HG02943 (cell line): ENCODE results near the gene ASZ1.
"Not testable (repeated sequence)": the region's sequence is repeated elsewhere in the genome, so short reads cannot be mapped to it uniquely, and the experiment has no call there.

Source experiments
- ATAC-seq: cut with Tn5 transposase; IDR thresholded peaks from one replicate; pipeline ENCODE4 v1.9.1; 2021; ENCODE audit warnings: mild to moderate bottlenecking, low read depth, moderate library complexity; ENCODE audit not compliant: unreplicated experiment

Gene ASZ1, protein sequence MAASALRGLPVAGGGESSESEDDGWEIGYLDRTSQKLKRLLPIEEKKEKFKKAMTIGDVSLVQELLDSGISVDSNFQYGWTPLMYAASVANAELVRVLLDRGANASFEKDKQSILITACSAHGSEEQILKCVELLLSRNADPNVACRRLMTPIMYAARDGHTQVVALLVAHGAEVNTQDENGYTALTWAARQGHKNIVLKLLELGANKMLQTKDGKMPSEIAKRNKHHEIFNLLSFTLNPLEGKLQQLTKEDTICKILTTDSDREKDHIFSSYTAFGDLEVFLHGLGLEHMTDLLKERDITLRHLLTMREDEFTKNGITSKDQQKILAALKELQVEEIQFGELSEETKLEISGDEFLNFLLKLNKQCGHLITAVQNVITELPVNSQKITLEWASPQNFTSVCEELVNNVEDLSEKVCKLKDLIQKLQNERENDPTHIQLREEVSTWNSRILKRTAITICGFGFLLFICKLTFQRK

DNA sequence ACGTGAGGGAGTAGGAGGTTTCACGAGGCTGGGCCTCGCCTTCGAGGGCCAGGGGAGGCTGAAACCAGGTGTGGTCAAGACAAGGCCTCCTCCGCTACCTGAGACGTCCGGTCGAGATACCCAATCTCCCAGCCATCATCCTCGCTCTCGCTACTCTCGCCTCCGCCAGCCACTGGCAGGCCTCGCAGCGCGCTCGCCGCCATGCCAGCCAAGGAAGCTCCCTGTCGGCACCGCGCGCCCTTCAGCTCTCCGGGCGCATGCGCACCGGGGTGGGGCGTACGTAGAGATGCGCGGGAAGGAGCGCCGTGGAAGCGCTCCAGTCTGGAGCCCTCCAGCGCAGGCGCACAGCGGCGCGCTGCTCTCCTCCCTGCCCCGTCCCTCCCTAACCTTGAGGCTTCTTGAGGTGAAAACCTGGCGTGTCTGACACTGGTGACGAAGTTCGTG lies at the start of gene ASZ1:
Gene ASZ1 (minus strand): TSS at position 236 of the 444 bp plus-strand sequence. CDS start 33 bp downstream, at position 203.
- no peak for ATAC-seq

DNA sequence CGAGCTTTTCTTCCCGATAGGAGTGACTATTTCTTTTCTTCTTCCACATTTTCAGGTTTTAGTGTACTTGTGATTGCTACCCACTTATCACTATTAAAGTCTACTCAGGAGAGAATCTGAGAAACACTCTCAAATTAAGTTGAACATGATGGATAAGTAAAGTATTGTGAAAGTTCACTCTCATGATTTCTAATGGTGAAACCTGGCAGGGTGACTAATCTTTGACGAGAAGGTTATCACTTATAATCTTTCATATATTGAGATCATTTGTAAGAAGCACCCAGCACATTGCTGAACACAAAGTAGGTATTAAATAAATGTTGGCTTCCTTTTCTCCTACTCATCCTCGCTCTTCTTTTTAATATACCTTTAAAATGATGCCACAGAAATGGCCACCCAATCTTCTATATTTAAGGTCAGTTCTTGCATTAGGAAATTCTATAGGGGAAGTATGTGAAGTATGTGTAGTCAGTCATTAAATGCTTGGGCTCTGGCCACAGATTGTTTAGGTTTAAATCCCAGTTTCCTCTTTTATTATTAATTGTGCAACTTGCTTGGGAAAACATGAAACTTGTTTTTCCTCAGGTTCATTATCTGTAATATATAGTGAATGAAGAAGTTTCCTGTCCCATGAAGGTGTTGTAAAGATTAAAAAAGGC lies 49.4 kb upstream of the ASZ1 start:
- ATAC-seq, result no peak

DNA sequence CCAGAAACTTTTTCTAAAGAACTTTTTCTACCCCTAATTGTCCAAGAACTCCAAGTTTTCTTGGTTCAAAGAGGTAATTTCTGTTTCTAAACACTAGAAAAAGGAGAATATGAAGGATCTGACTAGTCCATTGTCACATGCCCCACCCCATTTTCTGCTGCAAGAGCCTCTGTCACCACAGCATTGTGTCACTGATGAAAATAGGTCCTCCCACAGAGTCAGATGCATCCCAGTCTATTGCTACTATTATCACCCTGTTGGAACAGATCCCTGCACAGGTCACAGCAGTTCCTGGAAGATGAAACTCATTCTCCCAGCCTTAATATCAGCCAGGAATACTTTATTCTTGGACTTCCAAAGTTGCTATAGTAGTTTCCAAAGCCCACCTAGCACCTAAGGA lies 45.0 kb upstream of the ASZ1 start:
- ATAC-seq, result no peak

DNA sequence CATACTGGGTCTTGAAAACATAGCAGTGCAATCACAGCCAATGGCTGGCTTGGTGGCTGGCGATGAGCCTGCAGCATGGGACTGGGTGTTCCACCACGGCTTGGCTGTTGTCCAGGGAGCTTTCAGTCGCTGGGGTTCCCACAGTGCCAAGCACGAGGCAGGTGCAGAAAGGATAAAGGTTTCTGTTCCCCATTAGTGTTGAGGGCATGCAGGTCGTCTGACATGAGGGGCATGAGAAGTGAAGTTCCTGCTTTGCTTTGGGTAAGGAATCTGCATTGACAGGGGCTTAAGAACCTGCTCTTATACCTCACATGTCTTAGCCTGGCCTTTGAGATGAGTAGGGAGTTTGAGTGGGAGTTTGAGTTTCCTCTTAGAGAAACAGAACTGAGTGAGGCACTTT lies 43.5 kb upstream of the ASZ1 start:
- no peak for ATAC-seq

DNA sequence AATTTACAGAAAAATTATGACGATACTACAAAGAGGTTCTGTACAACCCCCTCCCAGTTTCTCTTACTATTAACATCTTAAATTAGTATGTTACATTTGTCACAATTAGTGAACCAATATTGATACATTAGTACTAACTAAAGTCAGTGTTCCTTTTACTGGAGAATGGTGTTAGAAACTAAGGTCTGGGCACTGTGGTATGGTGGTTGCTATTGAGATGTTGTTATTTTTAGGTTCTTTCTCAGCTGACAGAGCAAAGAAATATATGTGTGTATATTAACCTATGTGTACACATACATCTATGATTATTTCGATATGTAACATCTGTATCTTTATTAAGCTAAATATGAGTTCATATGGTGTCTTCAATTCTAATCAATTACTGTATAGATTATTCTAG lies 40.9 kb upstream of the ASZ1 start:
- no peak for ATAC-seq

DNA sequence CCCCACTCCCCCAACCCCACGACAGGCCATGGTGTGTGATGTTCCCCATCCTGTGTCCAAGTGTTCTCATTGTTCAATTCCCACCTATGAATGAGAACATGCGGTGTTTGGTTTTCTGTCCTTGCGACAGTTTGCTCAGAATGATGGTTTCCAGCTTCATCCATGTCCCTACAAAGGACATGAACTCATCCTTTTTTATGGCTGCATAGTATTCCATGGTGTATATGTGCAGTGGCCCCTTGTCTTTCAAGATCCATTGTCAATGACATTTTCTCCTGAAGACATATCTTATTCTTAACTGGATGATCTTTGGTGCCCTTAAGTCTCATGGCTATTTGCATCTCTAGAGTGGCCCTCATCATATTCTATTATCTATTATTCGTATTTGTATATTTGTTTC lies 33.5 kb upstream of the ASZ1 start:
- not testable (repeated sequence) for ATAC-seq

DNA sequence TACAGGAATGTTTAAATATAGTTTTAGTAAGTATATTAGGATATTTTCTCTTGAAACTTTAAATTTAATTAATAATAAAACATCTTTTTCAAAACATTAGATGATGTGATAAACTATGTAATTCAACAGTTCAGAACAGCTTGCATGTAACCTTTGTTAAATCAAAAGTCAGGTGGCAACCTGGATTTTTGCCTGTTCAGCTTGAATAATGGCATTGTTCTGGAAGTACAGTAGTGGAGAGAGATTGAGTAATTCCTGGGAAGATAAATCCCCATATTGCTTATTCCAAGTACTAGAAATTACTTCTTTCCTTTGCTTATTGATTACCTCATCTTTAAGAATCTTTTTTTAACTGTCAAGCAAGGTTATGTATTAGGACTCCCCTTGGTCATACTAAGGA lies 32.4 kb upstream of the ASZ1 start:
- ATAC-seq, result no peak

DNA sequence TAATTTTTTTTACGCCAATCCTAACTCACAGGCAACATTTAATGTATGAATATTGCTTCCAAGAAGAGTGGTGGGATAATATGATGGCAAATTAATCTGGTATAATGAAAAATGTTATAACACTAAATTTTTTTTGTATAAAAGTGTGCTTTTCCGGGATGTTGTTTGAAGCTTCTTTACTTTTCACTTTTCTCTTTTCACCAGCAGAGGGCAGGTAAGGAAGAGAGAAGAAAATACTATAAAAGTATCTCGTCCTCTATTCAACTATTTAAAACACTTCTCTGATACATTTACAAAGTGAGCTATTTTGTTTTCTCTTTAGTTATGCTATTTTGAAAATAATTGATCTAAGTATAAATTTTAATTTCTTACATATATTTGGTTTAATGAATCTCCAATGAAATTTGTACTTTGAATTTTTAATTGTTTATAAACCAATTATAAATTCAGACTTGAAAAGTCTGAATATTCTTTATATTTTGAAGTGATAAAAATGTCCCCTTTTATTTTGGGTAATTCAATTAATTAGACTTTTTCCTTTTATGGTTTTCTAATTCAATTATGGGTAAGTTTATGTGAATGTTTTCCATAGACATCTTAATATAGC lies 31.8 kb upstream of the ASZ1 start:
- ATAC-seq, result no peak

DNA sequence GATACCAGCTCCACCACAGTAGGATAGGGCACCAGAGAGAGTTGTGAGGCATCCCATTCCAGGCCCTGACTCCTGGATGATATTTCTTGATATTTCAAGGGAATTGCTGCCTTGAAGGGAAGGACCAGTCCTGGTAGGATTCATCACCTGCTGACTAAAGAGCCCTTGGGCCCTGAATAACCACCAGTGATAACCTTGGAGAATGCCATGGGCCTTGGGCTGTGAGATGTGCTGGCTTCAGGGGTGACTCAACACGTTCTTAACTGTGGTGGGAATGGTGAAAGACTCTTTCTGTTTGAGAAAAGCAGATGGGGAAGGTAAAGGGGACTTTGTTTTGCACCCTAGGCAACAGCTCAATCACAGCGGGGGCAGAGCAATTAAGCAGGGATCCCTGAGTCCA lies 21.4 kb upstream of the ASZ1 start:
- no peak for ATAC-seq

DNA sequence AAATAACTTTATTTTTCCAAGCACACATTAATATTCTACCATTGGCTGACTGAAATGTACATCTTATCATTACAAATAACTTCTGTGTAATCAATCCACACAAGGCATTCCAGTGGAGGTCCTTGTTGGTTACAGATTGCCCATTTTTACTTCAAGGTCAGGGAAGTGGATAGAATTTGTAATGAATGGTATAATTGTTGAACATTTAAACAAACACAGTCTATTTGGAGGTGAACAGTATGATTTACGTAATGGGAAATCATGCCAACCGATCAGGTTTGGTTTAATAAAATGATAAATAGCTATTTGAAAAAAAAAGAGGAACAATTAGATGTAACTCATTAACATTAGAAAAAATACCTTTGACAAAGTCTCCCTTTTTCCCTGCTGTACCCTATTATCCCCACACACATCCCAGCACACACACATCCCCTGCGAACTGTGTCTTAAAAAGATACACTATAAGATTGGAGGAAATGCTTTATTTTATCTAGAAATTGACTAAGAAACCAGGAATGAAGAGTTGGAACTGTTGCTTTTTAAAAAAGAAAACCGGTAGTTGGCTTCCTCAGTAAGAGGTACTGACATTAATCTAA lies 19.0 kb upstream of the ASZ1 start:
- no peak for ATAC-seq

DNA sequence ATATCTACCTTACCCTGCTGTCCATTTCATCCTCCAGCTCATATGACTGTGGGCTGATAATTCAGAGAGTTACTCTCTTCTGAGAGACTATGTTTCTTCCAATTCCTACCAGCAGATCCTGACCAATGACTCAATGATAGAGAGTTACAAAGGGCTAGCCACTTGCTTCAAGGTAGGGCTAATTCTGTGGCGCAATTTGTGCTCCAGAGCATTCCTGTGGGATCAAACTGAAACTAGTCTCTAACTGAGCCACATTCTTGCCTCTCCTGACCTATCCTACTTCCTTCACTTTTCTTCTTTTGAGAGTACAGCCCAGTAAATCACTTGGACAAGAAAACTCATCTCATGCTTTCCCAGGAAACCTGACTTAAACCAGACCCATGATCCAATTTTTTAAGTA lies 17.9 kb upstream of the ASZ1 start:
- no peak for ATAC-seq

DNA sequence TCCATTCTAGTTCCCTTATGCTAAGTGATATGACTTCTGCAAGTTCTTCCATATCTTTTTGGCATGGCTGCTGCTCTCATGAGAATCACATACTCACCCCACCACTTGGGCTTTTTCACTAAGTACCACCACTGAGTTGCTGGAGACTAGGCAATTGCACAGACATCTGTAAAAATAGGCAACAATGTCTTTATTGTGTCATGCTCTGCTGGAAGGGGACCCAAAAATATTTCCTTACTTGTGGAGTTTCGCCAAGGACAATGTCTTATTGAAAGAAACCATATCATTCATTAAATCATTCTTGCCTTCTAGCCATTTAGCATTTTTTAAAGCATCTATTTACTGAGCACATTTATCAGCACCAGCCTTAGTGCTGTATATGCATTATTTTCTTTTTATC lies 17.4 kb upstream of the ASZ1 start:
- ATAC-seq, result no peak

DNA sequence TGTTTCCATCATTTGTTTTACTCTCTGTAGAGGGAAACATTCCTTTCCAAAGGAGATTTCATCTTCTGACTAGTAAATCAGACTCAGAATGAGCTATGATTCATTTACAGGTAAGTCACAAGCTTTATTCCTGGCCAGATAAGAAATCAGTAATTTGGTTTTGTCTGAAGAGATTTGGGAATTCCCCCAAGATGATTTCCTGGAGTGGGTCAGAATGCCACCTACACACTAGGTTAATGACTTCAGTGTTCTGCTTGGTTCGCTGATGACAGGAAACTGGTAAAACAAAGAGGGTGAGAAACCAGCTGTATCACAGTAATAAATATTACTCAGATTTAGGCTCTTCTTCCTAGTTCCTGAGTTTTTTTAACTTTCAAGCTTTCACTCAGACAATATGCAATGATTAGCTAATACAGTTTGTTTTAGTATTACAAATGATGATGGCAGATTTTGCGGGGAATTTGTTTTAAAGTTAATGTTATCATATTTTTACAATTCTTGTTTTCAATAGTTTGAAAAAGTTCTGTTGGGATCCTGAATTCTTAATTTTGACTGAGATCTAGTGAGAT lies 8.3 kb upstream of the ASZ1 start:
- ATAC-seq, result peak; percentile 85

DNA sequence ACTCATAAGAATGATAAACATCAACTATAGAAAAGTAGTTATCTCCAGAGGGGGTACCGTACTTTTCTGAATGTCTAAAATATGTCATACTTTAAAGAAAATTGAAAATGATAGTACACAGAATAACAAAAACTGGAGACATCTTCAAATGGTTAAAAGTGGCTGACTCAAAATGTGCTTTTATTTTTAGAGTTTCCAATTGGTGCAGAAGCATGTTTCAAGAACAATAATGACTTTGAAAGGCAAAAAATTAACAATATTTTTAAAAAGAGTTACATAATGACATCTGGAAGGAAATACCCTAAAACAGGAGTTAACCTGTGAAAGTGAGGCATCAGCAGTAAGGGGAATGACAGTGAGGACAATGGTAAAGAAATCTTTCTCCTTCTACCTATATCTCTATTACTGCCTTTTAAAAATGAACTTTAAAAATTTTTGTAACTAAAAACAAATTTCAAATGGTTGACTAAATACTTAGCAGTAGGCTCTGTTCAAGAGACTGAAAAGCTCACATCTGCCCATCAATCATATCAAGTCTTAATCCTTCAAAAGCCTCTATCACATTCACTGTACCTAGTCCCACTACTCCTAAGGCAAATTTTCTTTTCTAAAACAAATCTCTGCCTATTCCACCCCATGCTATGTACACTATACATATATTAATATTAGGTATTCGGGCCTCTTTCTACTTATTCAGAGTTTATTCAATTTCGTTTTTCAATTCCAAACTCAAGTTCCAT lies 3.0 kb downstream of the ASZ1 start:
- peak; percentile 70 for ATAC-seq

DNA sequence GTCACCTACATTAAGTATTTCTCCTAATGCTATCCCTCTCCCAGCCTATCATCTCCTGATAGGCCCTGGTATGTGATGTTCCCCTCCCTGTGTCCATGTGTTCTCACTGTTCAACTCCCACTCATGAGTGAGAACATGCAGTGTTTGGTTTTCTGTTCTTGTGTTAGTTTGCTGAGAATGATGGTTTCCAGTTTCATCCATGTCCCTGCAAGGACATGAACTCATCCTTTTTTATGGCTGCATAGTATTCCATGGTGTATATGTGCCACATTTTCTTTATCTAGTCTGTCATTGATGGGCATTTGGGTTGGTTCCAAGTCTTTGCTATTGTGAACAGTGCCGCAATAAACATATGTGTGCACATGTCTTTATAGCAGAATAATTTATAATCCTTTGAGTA lies 12.7 kb downstream of the ASZ1 start:
- not testable (repeated sequence) for ATAC-seq

DNA sequence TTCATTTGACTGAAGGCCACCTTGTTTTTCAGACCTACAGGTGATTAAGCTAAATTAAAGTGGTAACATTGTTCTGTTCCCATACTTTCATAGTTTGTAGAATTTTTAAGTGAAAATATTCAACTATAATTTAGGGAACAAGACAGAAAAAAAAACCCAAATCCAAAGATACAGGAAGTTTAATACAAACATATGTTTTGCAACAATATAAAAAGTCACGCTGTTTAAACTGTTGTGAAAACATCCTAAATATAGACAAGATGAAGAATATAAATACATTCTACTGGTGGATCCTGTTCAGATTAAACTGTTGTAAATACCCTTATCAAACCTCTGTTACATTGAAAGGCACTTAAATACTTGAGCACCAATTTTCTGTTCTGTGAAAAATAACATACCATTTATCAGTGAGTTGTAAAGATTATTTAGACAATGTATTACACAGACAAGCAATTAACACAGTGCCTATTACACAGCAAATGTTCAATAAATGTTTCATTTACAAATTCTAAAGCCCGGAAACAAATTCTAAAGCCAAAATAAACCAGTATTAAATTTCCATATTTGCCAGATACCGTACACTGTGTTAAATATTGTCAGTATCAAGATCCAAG lies 14.2 kb downstream of the ASZ1 start:
- no peak for ATAC-seq

DNA sequence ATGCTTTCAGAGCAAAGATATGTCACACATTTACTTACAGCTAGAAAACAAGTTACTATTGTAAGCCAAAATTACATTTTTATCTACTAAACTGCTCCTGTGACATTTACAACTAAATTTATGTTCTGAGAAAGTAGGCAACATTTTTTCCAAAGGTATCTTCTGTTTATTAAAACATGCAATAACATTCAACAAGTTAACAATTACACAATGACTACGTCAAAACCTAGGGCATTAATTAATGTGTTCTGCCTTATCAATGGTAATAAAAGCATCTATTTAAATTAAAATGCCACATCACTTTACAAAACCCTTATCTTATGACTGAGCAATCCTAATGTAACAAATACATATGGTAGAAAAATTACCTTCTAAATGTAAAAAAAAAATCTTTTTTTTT lies 14.9 kb downstream of the ASZ1 start:
- no peak for ATAC-seq

DNA sequence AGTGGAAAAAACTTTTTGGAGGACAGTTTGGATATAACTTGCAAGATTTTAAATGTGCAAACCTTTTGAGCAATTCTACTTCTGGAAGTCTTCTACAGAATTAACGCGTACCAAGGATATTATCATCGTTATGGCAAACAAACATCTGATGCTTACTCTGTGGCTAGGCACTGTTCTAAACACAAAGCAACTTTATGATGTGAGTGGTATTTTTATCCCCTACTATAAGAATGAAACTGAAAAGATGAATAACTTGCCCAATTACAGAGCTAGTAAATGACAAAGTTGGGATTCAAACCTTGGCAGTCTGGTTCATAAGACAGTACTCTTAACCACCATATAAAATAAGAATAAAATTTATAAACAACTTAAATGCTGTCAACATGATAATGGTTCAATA lies 15.8 kb downstream of the ASZ1 start:
- ATAC-seq, result no peak

DNA sequence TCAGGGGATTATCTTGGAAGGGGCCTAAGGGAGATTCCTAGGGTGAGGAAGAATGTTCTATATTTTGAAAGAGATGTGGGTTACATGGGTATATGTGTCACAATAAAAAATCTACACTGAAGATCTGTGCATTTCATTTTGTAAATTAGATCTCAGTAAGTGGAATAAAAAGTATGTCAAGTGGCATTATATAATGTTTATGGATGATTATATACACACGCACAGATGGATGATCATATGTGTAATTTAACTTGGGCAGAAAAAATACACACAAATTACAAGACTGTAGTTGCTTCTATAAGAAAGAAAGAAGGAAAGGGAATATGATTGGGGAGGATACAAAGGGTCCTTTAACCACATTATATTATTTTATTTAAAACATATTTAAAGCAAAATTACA lies 18.5 kb downstream of the ASZ1 start:
- ATAC-seq, result no peak

DNA sequence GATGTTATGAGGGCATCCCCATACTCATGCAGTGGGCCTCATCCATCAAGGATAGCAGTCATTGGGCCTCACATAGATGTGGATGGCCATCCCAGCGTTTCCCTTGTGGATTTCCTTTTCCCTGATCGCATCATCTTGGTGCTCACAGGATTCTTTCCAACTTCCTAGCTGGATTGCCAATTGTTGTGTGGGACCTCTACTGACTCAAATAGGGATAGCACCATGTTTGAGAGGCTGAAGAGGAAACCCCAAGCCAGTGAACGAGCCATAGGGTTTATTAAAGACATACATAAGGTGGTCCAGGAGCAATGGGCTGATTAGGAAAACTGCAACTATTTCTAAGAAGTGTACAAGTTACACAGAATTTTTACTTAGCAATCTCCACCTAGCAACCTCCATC lies 21.8 kb downstream of the ASZ1 start:
- no peak for ATAC-seq
